ENCODE measurements around the gene IL21. TPM values are rescaled to one million over a fixed set of nuclear protein-coding genes. Genes with fewer than 3 reads are reported as not detected.

IL21 gene
- total RNA-seq, 6 experiments from 2014 or later, result not detected

DNA sequence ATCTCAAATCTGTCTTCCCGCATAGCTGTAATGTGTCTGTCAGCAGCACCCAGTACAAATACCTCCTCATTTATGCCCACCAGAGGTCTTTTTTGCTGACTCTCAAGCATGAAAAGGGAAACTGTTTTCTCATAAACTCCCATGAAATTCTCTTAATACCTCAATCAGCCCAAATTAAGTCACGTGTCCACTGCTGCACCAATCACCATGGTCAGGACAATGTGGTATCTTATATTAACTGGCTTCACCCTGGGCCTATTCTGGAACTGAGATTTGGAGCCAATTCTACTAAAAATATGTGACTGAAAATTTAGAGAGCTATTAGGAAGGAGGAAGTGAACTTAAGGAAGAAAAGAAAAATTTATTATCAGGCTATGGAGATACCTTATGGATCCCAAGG lies 58.4 kb downstream of the IL21 start:
- 45% methylated on average over 2 of the region's 2 CpGs for WGBS (ENCODE audit: insufficient coverage, low coverage, low lambda C conversion rate, missing lambda C conversion rate)
- intact Hi-C loops (cut with DNase I), result no loop called here
- no peak overlapping the region for H3K4me3 ChIP-seq

More for the DNA sequence above, 58.4 kb downstream of the IL21 start:
- no peaks in the 10 kb centered on the region for H3K36me3 ChIP-seq
- DNase-seq (no peak), ATAC-seq (no peak)
- H3K27ac ChIP-seq, result no peak overlapping the region
- no peaks in the 10 kb centered on the region for H3K4me1 ChIP-seq
- H3K9me3 ChIP-seq, result no peaks in the 10 kb centered on the region
- H3K27me3 ChIP-seq, result no peaks in the 10 kb centered on the region
- TF ChIP-seq, protein P1, sequence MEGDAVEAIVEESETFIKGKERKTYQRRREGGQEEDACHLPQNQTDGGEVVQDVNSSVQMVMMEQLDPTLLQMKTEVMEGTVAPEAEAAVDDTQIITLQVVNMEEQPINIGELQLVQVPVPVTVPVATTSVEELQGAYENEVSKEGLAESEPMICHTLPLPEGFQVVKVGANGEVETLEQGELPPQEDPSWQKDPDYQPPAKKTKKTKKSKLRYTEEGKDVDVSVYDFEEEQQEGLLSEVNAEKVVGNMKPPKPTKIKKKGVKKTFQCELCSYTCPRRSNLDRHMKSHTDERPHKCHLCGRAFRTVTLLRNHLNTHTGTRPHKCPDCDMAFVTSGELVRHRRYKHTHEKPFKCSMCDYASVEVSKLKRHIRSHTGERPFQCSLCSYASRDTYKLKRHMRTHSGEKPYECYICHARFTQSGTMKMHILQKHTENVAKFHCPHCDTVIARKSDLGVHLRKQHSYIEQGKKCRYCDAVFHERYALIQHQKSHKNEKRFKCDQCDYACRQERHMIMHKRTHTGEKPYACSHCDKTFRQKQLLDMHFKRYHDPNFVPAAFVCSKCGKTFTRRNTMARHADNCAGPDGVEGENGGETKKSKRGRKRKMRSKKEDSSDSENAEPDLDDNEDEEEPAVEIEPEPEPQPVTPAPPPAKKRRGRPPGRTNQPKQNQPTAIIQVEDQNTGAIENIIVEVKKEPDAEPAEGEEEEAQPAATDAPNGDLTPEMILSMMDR (IDR thresholded peaks at IDR 0.05), result no peak
- TF ChIP-seq POLR2A (IDR thresholded peaks at IDR 0.05), result no peak

Other genes with a start within 250 kb of the IL21 start
- not detected for gene ADAD1, start 242.1 kb downstream of the IL21 start, total RNA-seq
- gene IL2, start 164.3 kb downstream of the IL21 start, total RNA-seq, result not detected
- 1 to 10 TPM in 1 of 6 experiments, under 1 TPM in 5; 0.25 to 1.1 (median 0.65) TPM for gene BBS12, start 111.6 kb upstream of the IL21 start, total RNA-seq
- 1 to 10 TPM in 3 of 6 experiments, under 1 TPM in 3; 0.88 to 1.6 (median 1.1) TPM for gene FGF2, start 205.8 kb upstream of the IL21 start, total RNA-seq

Data from right lobe of liver (tissue), 6 donors.